GM08714 (cell line): ENCODE data around the gene TPP1.

Experiments
- H3K4me3 ChIP-seq: fragments of 200-500 bp; sonication (Bioruptor generic); 2 replicates; pipeline ENCODE4 v1.5.1; 2014; ENCODE audit warnings: mild to moderate bottlenecking, low read length, inconsistent platforms
- ZNF274 ChIP-seq: IDR thresholded peaks from 2 replicates; pipeline ENCODE4 v1.6.1; 2012; ENCODE audit warnings: mild to moderate bottlenecking, low read depth, low read length

The TPP1 gene

DNA sequence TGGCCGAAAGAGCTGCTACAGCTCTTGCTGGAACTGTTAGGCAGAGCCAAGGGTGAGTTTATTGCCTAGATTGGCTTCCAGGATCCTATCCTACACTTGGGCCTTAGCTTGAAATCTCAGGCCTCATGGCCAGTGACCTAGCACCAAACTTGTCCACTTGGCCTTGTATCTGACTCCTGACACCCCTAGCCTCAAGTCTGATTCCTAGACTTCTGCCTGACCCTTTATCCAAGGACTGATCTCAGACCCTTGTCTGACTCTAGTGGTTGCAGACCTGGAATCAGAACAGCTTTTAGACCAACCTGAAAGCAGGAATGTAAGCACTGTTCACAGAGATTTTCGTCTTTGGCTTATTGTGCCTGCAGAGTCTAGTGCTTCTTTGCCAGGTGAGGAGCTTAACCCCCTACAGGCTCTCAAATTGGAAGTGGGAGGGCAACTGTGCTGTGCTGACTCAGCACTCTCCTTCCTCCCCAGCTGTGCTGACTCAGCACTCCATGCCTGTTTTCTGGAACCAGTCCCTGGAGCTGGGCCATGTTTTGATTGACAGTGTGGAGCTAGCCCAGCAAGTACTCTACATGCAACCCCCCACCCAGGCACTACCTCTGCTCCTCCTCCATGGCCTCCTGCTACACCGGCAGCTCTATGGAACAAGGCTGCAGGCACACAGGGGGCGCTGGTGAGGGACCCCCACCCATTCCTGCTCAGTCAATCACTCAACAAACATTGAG lies 50.9 kb downstream of the TPP1 start:
- no peak overlapping the region for H3K4me3 ChIP-seq

DNA sequence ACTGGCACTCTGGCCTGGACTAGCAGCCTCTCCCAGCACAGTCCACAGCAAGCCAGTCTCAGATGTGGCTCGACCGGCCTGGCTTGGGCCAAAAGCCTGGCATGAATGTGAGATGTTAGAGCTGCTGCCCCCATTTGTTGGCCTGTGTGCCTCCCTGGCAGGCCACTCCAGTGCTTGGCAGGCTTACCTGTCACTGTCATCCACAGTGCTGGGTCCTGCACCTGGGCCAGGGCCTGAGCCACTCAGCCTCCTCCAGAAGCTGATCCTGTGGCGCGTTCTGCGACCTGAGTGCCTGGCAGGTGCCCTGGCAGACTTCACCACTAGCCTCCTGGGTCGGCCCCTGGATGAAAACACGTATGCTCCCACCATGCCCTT lies 51.9 kb downstream of the TPP1 start:
- H3K4me3 ChIP-seq: no peak overlapping the region
- TF ChIP-seq ZNF274: no peak

More for the DNA sequence above, 50.9 kb downstream of the TPP1 start:
- no peak for TF ChIP-seq ZNF274

DNA sequence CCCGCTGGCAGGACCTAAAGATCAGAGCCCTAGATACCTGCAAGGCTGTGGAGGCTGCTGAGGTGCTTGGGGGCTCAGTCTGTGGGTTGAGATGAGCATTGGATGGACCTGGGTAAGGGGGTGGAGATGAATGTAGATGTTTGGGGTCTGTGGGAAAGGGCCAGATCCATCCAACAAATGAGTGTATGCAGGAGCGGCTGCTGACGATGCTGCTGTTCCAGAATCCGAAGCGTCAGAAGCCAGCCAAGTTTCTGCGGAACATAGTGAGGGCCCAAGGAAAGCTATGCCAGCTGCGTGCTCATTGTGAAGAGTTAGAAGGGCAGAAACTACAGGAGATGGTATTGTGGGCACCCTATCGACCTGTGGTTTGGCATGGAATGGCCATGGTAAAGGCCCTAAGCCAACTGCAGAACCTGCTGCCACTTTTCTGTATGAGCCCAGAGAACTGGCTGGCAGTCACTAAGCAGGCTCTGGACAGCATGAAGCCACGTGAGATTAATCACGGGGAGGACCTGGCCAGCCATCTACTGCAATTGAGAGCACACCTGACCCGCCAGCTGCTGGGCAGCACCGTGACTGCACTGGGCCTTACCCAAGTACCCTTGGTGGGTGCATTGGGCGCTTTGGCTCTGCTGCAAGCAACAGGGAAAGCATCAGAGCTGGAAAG lies 52.4 kb downstream of the TPP1 start:
- no peak overlapping the region for H3K4me3 ChIP-seq
- TF ChIP-seq ZNF274: no peak

DNA sequence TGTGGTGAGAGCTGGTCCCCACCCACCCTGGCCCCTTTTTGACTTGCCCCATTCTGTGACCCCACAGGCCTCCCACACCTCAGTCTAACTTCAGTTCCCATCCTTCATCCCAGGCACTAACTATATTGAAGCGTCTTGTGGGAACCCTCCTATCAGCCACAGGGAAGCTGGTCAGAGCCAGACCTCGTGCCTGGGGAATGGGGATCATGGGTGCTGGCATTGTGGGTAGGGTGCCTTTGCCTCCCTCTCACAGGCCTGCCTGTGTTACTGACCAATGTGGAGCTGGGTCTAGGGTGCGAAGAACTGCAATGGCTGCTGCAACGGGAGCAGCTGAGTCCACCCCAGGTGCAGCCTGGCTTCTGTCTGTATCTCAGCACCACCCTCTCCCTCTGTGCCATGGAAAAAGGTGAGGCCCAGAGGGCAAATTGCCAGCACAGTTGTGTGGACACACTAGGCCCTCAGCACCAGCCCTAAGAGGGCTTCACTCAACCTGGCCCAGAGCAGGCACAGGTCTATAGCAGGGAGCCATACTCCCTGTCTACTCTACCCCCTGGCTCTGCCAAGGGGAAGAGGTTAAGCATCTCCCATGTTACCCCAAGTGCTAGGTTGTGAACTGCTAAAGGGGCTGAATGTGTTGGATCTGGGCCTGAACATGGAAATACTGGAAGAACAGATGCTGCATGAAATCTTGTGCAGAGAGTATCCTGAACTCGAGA lies 53.1 kb downstream of the TPP1 start:
- TF ChIP-seq ZNF274: no peak
- H3K4me3 ChIP-seq: no peak overlapping the region

DNA sequence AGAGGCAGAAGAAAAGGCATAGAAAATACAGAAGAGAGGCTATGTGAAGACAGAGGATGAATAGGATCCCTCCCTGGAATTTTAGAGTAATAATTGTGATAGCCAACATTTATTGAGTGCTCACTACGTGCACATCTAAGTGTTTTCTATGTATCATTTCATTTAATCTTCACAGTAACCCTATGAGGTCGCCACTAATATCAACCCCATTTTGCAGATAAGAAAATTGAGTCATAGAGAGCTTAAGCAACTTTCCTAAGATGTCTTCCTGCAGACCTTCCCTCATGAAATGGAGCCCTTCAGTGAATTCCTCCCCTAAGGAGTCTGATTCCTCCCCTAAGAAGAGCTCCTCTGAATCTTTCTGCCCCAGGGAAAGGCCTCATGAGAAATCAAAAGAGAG lies 53.9 kb downstream of the TPP1 start:
- no peak for TF ChIP-seq ZNF274
- H3K4me3 ChIP-seq: no peak overlapping the region

DNA sequence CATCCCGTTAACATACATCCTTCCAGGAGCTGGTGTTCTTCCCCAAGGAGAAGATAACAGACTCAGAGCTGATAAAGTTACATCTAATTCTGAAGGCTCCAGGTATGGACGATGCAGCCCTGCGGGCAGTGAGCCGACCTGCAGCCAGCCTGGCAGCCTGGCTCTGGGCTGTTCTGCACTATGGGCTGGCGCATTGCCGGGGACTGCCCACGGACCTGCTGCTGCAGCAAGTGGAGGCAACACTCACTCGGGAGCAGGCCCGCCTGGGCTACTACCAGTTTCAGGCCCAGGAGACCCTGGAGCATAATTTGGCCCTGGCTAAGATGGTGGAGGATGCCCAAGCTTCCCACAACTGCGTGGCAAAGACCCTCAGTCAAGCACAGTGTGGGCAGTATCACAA lies 55.6 kb downstream of the TPP1 start:
- H3K4me3 ChIP-seq: no peak overlapping the region
- TF ChIP-seq ZNF274: no peak

DNA sequence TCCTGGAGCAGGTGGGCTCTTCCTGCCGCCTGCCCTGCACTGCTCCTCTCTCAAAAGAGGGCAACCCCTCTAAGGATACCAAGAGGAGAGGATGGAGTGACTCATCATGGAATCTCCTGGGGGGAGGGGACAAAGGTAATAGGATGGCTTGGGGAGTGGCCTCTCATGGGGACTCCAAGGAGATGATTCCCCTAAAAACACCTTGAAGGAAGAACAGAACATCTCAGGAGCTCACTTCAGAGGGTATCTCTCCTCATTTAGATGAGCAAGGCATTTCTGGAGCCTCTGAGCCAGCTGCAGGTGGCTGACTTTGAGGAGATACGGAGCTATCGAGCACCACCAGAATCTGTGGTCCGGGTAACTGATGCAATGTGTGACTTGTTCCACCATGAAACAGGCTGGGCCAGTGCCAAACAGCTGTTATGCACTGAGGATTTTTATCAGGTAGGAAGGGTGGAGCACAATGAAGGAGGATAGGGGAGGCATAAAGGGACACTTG lies 56.1 kb downstream of the TPP1 start:
- no peak overlapping the region for H3K4me3 ChIP-seq
- no peak for TF ChIP-seq ZNF274
